Measurements from ENCODE around the gene ZNF292. TPM values are rescaled to one million over a fixed set of nuclear protein-coding genes. Genes with fewer than 3 reads are reported as not detected.

ZNF292 gene
- total RNA-seq, 1 experiment from 2014 or later = 32.2 TPM

GRCh38 chr6:87213364-87213763 is 58.0 kb downstream of the ZNF292 start:
- intact Hi-C loops (cut with micrococcal nuclease; ENCODE audit: unreplicated experiment) = loop anchor here (2.0 kb wide), 1 partner anchor 59 kb away; the partner anchor contains the start of gene ZNF292
- Histone ChIP-seq H3K36me3 (ENCODE audit: control insufficient read depth, insufficient read depth, low read length) (no peaks in the 10 kb centered on the region), H3K9me3 (no peaks in the 10 kb centered on the region), H3K4me3 (ENCODE audit: low read depth, low read length) (no peak overlapping the region), H3K27me3 (replicated peaks; ENCODE audit: control insufficient read depth, insufficient read depth, low read length) (no peaks in the 10 kb centered on the region), H3K4me1 (peaks cover 16% of the 10 kb centered on the region)
- H3K9me3 Mint-ChIP-seq (ENCODE audit: unreplicated experiment) = no peaks in the 10 kb centered on the region
- H3K4me1 Mint-ChIP-seq (ENCODE audit: low read depth, unreplicated experiment) = peaks cover 16% of the 10 kb centered on the region
- peak overlapping the region; percentile 84 for H3K27ac Mint-ChIP-seq (ENCODE audit: unreplicated experiment)
- peaks cover 24% of the 10 kb centered on the region for H3K36me3 Mint-ChIP-seq (ENCODE audit: insufficient read depth, unreplicated experiment)
- BruUV-seq (replicated peaks) = no TSS peak
- ChIA-PET POLR2A (no interaction called here), CTCF (no interaction called here)
- H3K27me3 Mint-ChIP-seq (ENCODE audit: insufficient read depth, unreplicated experiment) = no peaks in the 10 kb centered on the region
- peak; percentile 74 to 81 for DNase-seq
- no peak for TF ChIP-seq CTCF (IDR thresholded peaks at IDR 0.05; ENCODE audit: insufficient read depth in 1 of 2, low read depth in 1 of 2, low read length in 1 of 2, severe bottlenecking in 1 of 2, unreplicated experiment in 1 of 2)
- H3K4me3 Mint-ChIP-seq (ENCODE audit: unreplicated experiment) = peak overlapping the region; percentile 73

GRCh38 chr6:87214831-87215230 is 59.5 kb downstream of the ZNF292 start:
- no peaks in the 10 kb centered on the region for H3K9me3 Mint-ChIP-seq (ENCODE audit: unreplicated experiment)
- no peak for DNase-seq
- intact Hi-C loops (cut with micrococcal nuclease; ENCODE audit: unreplicated experiment) = no loop called here
- no peak for TF ChIP-seq CTCF (IDR thresholded peaks at IDR 0.05; ENCODE audit: insufficient read depth in 1 of 2, low read depth in 1 of 2, low read length in 1 of 2, severe bottlenecking in 1 of 2, unreplicated experiment in 1 of 2)
- peaks cover 32% of the 10 kb centered on the region for H3K36me3 Mint-ChIP-seq (ENCODE audit: insufficient read depth, unreplicated experiment)
- POLR2A ChIA-PET = no interaction called here
- H3K27ac Mint-ChIP-seq (ENCODE audit: unreplicated experiment) = no peak overlapping the region
- H3K36me3 ChIP-seq (ENCODE audit: control insufficient read depth, insufficient read depth, low read length) = no peaks in the 10 kb centered on the region; the same call in 1 of the 2 replicates
- no peak overlapping the region for H3K4me3 ChIP-seq (ENCODE audit: low read depth, low read length)
- peak overlapping the region; percentile 73 for H3K4me3 Mint-ChIP-seq (ENCODE audit: unreplicated experiment)
- no peaks in the 10 kb centered on the region for H3K27me3 ChIP-seq (replicated peaks; ENCODE audit: control insufficient read depth, insufficient read depth, low read length)
- no peaks in the 10 kb centered on the region for H3K27me3 Mint-ChIP-seq (ENCODE audit: insufficient read depth, unreplicated experiment)
- no peaks in the 10 kb centered on the region for H3K9me3 ChIP-seq
- BruUV-seq (replicated peaks) = no TSS peak
- H3K4me1 Mint-ChIP-seq (ENCODE audit: low read depth, unreplicated experiment) = peaks cover 16% of the 10 kb centered on the region
- CTCF ChIA-PET = interaction anchor here (0.9 kb wide), 1 partner anchor 75 kb away, joined by 3 read pairs; no protein-coding TSS in a partner anchor
- peaks cover 16% of the 10 kb centered on the region for H3K4me1 ChIP-seq

- no peak overlapping the region for H3K27ac Mint-ChIP-seq (ENCODE audit: unreplicated experiment)
- TF ChIP-seq CTCF (IDR thresholded peaks at IDR 0.05; ENCODE audit: insufficient read depth in 1 of 2, low read depth in 1 of 2, low read length in 1 of 2, severe bottlenecking in 1 of 2, unreplicated experiment in 1 of 2) = no peak
- Histone ChIP-seq H3K4me3 (ENCODE audit: low read depth, low read length) (no peak overlapping the region), H3K9me3 (no peaks in the 10 kb centered on the region), H3K36me3 (ENCODE audit: control insufficient read depth, insufficient read depth, low read length) (peaks cover 2% of the 10 kb centered on the region), H3K27me3 (replicated peaks; ENCODE audit: control insufficient read depth, insufficient read depth, low read length) (no peaks in the 10 kb centered on the region), H3K4me1 (no peaks in the 10 kb centered on the region)
- no peaks in the 10 kb centered on the region for H3K9me3 Mint-ChIP-seq (ENCODE audit: unreplicated experiment)
- H3K36me3 Mint-ChIP-seq (ENCODE audit: insufficient read depth, unreplicated experiment) = peaks cover 57% of the 10 kb centered on the region
- CTCF ChIA-PET = no interaction called here
- no TSS peak for BruUV-seq (replicated peaks)
- intact Hi-C loops (cut with micrococcal nuclease; ENCODE audit: unreplicated experiment) = no loop called here
- H3K4me1 Mint-ChIP-seq (ENCODE audit: low read depth, unreplicated experiment) = no peaks in the 10 kb centered on the region
- POLR2A ChIA-PET = no interaction called here
- H3K27me3 Mint-ChIP-seq (ENCODE audit: insufficient read depth, unreplicated experiment) = no peaks in the 10 kb centered on the region
- H3K4me3 Mint-ChIP-seq (ENCODE audit: unreplicated experiment) = no peak overlapping the region
- no peak for DNase-seq
These were observed 65.6 kb downstream of the ZNF292 start for GRCh38 chr6:87220997-87221396.
